Smooth muscle cell (in vitro differentiated cells): ENCODE data around the gene CPNE1. TPM values are rescaled to one million over a fixed set of nuclear protein-coding genes. Genes with fewer than 3 reads are reported as not detected.

ENCODE experiments used
- DNase-seq: peaks from one replicate; lab custom pipeline; 2025; ENCODE audit not compliant: unreplicated experiment; lab: John Stamatoyannopoulos, UW
- H2AFZ ChIP-seq: fragments of 200-600 bp; sonication (generic); 2 replicates; pipeline ENCODE4 v1.6.0; 2016; ENCODE audit warnings: antibody characterized with exemption, low read depth, mild to moderate bottlenecking
- H3F3A ChIP-seq: fragments of 200-600 bp; sonication (generic); 2 replicates; pipeline ENCODE4 v1.6.0; 2017; ENCODE audit warnings: antibody characterized with exemption, low read depth
- H3K27ac ChIP-seq: fragments of 200-600 bp; sonication (generic); 2 replicates; pipeline ENCODE4 v1.5.1; 2016; ENCODE audit warnings: low read depth, mild to moderate bottlenecking
- H3K27me3 ChIP-seq: fragments of 200-600 bp; sonication (generic); 2 replicates; pipeline ENCODE4 v1.6.1; 2016; ENCODE audit warnings: low read depth, mild to moderate bottlenecking
- H3K36me3 ChIP-seq: fragments of 200-600 bp; sonication (generic); 2 replicates; pipeline ENCODE4 v1.5.1; 2016; ENCODE audit warnings: low read depth
- H3K4me1 ChIP-seq: fragments of 200-600 bp; sonication (generic); 2 replicates; pipeline ENCODE4 v1.5.1; 2016; ENCODE audit warnings: low read depth
- H3K4me2 ChIP-seq: fragments of 200-600 bp; sonication (generic); 2 replicates; pipeline ENCODE4 v1.6.0; 2016; ENCODE audit warnings: mild to moderate bottlenecking
- H3K4me3 ChIP-seq: fragments of 200-600 bp; sonication (generic); 2 replicates; pipeline ENCODE4 v1.5.1; 2016; ENCODE audit warnings: mild to moderate bottlenecking
- H3K79me2 ChIP-seq: fragments of 200-600 bp; sonication (generic); 2 replicates; pipeline ENCODE4 v1.6.0; 2016; ENCODE audit warnings: low read depth, mild to moderate bottlenecking
- H3K9ac ChIP-seq: fragments of 200-600 bp; sonication (generic); 2 replicates; pipeline ENCODE4 v1.6.0; 2016; ENCODE audit warnings: low read depth
- H3K9me3 ChIP-seq: fragments of 200-600 bp; sonication (generic); replicated peaks from 2 replicates; pipeline ENCODE4 v1.5.1; 2016; ENCODE audit warnings: low read depth
- H4K20me1 ChIP-seq: fragments of 200-600 bp; sonication (generic); 2 replicates; pipeline ENCODE4 v1.6.0; 2016; ENCODE audit warnings: low read depth
- CTCF ChIP-seq: fragments of 200-600 bp; sonication (generic); IDR thresholded peaks from 2 replicates; pipeline ENCODE4 v1.5.1; 2017; ENCODE audit warnings: borderline replicate concordance, mild to moderate bottlenecking, antibody characterized with exemption; ENCODE audit not compliant: insufficient read depth, poor library complexity, severe bottlenecking
- WGBS: methylation state at CpG from one replicate; pipeline ENCODE4 v1.1.7; 2016; ENCODE audit warnings: low lambda C conversion rate; 5-methylcytosine and 5-hydroxymethylcytosine counted together
- polyA plus RNA-seq: library from polyadenylated mRNA; unstranded; fragments of >200 nt; fragmentation: Nextera tagmentation; extraction: Ambion mirVana; gene quantifications from 2 replicates; pipeline ENCODE4 v1.2.1, GENCODE V29; 2016
- total RNA-seq: library from RNA; depleted of rRNA; stranded (reverse); fragments of >200 nt; gene quantifications from 2 replicates; pipeline ENCODE4 v1.2.3, GENCODE V29; 2014

CPNE1 gene
- total and polyA plus RNA-seq, 2 experiments from 2014 or later = 140 to 156 TPM

GRCh38 chr20:35663516-35664465 is 909 bp downstream of the CPNE1 start:
- Histone ChIP-seq H3K4me1 (peaks cover 38% of the 10 kb centered on the region), H3K9me3 (no peaks in the 10 kb centered on the region), H3F3A (no peaks in the 10 kb centered on the region), H3K27me3 (no peaks in the 10 kb centered on the region), H3K4me3 (peak overlapping the region; percentile 80), H3K36me3 (no peaks in the 10 kb centered on the region), H3K79me2 (peaks cover 59% of the 10 kb centered on the region), H4K20me1 (peaks cover 53% of the 10 kb centered on the region), H3K27ac (peak overlapping the region; percentile 93), H3K9ac (peak overlapping the region; percentile 97), H2AFZ (no peak overlapping the region), H3K4me2 (peak overlapping the region; percentile 95)
- DNase-seq = no peak
- TF ChIP-seq CTCF = no peak
- 1% methylated on average over 28 of the region's 28 CpGs for WGBS

- DNase-seq = no peak
Observed at GRCh38 chr20:35662551-35662950, 2.1 kb downstream of the CPNE1 start.

GRCh38 chr20:35661908-35662307 is 2.8 kb downstream of the CPNE1 start:
- peaks cover 78% of the 10 kb centered on the region for H3K79me2 ChIP-seq
- peaks cover 72% of the 10 kb centered on the region for H4K20me1 ChIP-seq
- no peaks in the 10 kb centered on the region for H3K27me3 ChIP-seq
- no peaks in the 10 kb centered on the region for H3F3A ChIP-seq
- no peak overlapping the region for H2AFZ ChIP-seq
- H3K27ac ChIP-seq = peak overlapping the region; percentile 93
- peak overlapping the region; percentile 95 for H3K4me2 ChIP-seq
- no peaks in the 10 kb centered on the region for H3K36me3 ChIP-seq
- peaks cover 38% of the 10 kb centered on the region for H3K4me1 ChIP-seq
- peak overlapping the region; percentile 80 for H3K4me3 ChIP-seq
- H3K9ac ChIP-seq = peak overlapping the region; percentile 97
- DNase-seq = no peak
- 75% methylated on average over 3 of the region's 3 CpGs for WGBS
- H3K9me3 ChIP-seq = no peaks in the 10 kb centered on the region
- no peak for TF ChIP-seq CTCF

More at GRCh38 chr20:35662551-35662950, 2.1 kb downstream of the CPNE1 start:
- H3F3A ChIP-seq = no peaks in the 10 kb centered on the region
- no peaks in the 10 kb centered on the region for H3K27me3 ChIP-seq
- 21% methylated on average over 2 of the region's 2 CpGs for WGBS
- no peaks in the 10 kb centered on the region for H3K36me3 ChIP-seq
- no peaks in the 10 kb centered on the region for H3K9me3 ChIP-seq
- H2AFZ ChIP-seq = no peak overlapping the region
- H3K4me3 ChIP-seq = peak overlapping the region; percentile 80
- TF ChIP-seq CTCF = no peak
- H3K9ac ChIP-seq = peak overlapping the region; percentile 97
- peaks cover 38% of the 10 kb centered on the region for H3K4me1 ChIP-seq
- peak overlapping the region; percentile 95 for H3K4me2 ChIP-seq
- peak overlapping the region; percentile 93 for H3K27ac ChIP-seq
- H4K20me1 ChIP-seq = peaks cover 66% of the 10 kb centered on the region
- peaks cover 72% of the 10 kb centered on the region for H3K79me2 ChIP-seq

- Histone ChIP-seq H3K36me3 (no peaks in the 10 kb centered on the region), H3K4me2 (peak overlapping the region; percentile 95), H3F3A (no peaks in the 10 kb centered on the region), H3K9me3 (no peaks in the 10 kb centered on the region), H3K9ac (no peak overlapping the region), H3K4me1 (peaks cover 38% of the 10 kb centered on the region), H3K27ac (peak overlapping the region; percentile 93), H4K20me1 (peaks cover 81% of the 10 kb centered on the region), H3K4me3 (peak overlapping the region; percentile 80), H3K27me3 (no peaks in the 10 kb centered on the region), H3K79me2 (peaks cover 87% of the 10 kb centered on the region), H2AFZ (no peak overlapping the region)
- WGBS = 45% methylated on average over 2 of the region's 2 CpGs
- no peak for TF ChIP-seq CTCF
- no peak for DNase-seq
Observed at GRCh38 chr20:35661053-35661452, 3.6 kb downstream of the CPNE1 start.
